DOHH2 (cell line): ENCODE results near the gene FRMPD4.
"Not testable (repeated sequence)": the region's sequence is repeated elsewhere in the genome, so short reads cannot be mapped to it uniquely, and the experiment has no call there.

Experiments
- H3F3A ChIP-seq: fragments of 200-600 bp; sonication (generic), shearing (Covaris generic); 2 replicates; pipeline ENCODE4 v1.6.0; 2016; ENCODE audit warnings: antibody characterized with exemption, mild to moderate bottlenecking; ENCODE audit not compliant: control insufficient read depth, insufficient read depth
- H3K27ac ChIP-seq: fragments of 200-600 bp; sonication (generic); 2 replicates; pipeline ENCODE4 v1.5.1; 2014; ENCODE audit warnings: low read depth, mild to moderate bottlenecking, low read length, moderate library complexity
- H3K27me3 ChIP-seq: fragments of 200-600 bp; sonication (generic); 2 replicates; pipeline ENCODE4 v1.6.1; 2014; ENCODE audit warnings: mild to moderate bottlenecking, low read length, mixed read lengths; ENCODE audit not compliant: control insufficient read depth
- H3K36me3 ChIP-seq: fragments of 200-600 bp; sonication (generic); 2 replicates; pipeline ENCODE4 v1.6.1; 2014; ENCODE audit warnings: mild to moderate bottlenecking, low read length, moderate library complexity, mixed read lengths; ENCODE audit not compliant: control insufficient read depth
- H3K4me1 ChIP-seq: fragments of 200-600 bp; sonication (generic); 2 replicates; pipeline ENCODE4 v1.6.1; 2014; ENCODE audit warnings: mild to moderate bottlenecking, low read length, mixed read lengths; ENCODE audit not compliant: control insufficient read depth
- H3K4me2 ChIP-seq: fragments of 200-600 bp; sonication (generic); 2 replicates; pipeline ENCODE4 v1.6.0; 2014; ENCODE audit warnings: mild to moderate bottlenecking, low read length, moderate library complexity
- H3K4me3 ChIP-seq: fragments of 200-600 bp; sonication (generic); 2 replicates; pipeline ENCODE4 v1.5.1; 2014; ENCODE audit warnings: mild to moderate bottlenecking, low read length, mixed read lengths
- H3K79me2 ChIP-seq: fragments of 200-600 bp; sonication (generic); 2 replicates; pipeline ENCODE4 v1.6.1; 2014; ENCODE audit warnings: mild to moderate bottlenecking, low read length, mixed read lengths; ENCODE audit not compliant: control insufficient read depth
- H3K9me2 ChIP-seq: fragments of 200-600 bp; sonication (generic); replicated peaks from 2 replicates; pipeline ENCODE4 v1.6.1; 2014; ENCODE audit warnings: mild to moderate bottlenecking, low read length, mixed read lengths; ENCODE audit not compliant: control insufficient read depth
- H3K9me3 ChIP-seq: fragments of 200-600 bp; sonication (generic); 2 replicates; pipeline ENCODE4 v1.6.1; 2014; ENCODE audit warnings: antibody characterized with exemption, low read length, mixed read lengths; ENCODE audit not compliant: control insufficient read depth, insufficient read depth
- H4K20me1 ChIP-seq: fragments of 200-600 bp; sonication (generic); 2 replicates; pipeline ENCODE4 v1.6.0; 2014; ENCODE audit warnings: low read depth, mild to moderate bottlenecking, antibody characterized with exemption, low read length, moderate library complexity; ENCODE audit not compliant: control insufficient read depth, insufficient read depth
- EZH2phosphoT487 ChIP-seq: fragments of 200-600 bp; sonication (generic); IDR thresholded peaks from 2 replicates; pipeline ENCODE4 v1.6.1; 2017; ENCODE audit warnings: borderline replicate concordance, mild to moderate bottlenecking, antibody characterized with exemption, low read length, moderate library complexity, mixed read lengths
- TF ChIP-seq, protein P1 (sequence below): fragments of 200-600 bp; sonication (generic); IDR thresholded peaks from one replicate; pipeline ENCODE4 v1.5.1; 2014; ENCODE audit warnings: antibody characterized with exemption, mild to moderate bottlenecking, low read depth, low read length; ENCODE audit not compliant: poor library complexity, severe bottlenecking

Gene FRMPD4

DNA sequence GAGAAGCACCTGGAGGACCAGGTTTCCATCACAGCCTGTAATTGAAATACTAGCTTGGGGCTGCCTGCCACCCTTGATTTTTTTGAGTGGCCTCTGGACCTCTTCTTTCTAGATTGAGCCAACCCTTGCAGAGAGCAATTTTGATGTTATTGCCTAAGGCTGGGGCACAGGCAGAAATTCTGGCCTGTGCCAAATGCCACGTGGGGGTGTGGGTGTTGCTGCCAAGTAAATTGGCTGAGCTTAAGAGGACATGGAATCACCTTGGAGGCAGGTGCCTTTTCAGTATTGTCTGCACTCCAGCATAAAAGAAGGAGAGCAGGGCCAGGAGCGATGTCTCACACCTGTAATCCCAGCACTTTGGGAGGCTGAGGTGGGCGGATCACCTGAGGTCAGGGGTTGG, 366.9 kb downstream of the FRMPD4 start:
- Histone ChIP-seq H3K27me3 (no peaks in the 10 kb centered on the region), H3K27ac (no peak overlapping the region), H3K4me3 (no peak overlapping the region), H3K4me1 (no peaks in the 10 kb centered on the region; the same call in 1 of the 2 replicates), H3K4me2 (no peak overlapping the region), H3K79me2 (no peaks in the 10 kb centered on the region), H3K9me3 (no peaks in the 10 kb centered on the region), H4K20me1 (no peaks in the 10 kb centered on the region), H3K36me3 (no peaks in the 10 kb centered on the region), H3F3A (no peaks in the 10 kb centered on the region), H3K9me2 (no peaks in the 10 kb centered on the region)
- TF ChIP-seq, protein P1, sequence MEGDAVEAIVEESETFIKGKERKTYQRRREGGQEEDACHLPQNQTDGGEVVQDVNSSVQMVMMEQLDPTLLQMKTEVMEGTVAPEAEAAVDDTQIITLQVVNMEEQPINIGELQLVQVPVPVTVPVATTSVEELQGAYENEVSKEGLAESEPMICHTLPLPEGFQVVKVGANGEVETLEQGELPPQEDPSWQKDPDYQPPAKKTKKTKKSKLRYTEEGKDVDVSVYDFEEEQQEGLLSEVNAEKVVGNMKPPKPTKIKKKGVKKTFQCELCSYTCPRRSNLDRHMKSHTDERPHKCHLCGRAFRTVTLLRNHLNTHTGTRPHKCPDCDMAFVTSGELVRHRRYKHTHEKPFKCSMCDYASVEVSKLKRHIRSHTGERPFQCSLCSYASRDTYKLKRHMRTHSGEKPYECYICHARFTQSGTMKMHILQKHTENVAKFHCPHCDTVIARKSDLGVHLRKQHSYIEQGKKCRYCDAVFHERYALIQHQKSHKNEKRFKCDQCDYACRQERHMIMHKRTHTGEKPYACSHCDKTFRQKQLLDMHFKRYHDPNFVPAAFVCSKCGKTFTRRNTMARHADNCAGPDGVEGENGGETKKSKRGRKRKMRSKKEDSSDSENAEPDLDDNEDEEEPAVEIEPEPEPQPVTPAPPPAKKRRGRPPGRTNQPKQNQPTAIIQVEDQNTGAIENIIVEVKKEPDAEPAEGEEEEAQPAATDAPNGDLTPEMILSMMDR: no peak
- TF ChIP-seq EZH2phosphoT487: no peak

DNA sequence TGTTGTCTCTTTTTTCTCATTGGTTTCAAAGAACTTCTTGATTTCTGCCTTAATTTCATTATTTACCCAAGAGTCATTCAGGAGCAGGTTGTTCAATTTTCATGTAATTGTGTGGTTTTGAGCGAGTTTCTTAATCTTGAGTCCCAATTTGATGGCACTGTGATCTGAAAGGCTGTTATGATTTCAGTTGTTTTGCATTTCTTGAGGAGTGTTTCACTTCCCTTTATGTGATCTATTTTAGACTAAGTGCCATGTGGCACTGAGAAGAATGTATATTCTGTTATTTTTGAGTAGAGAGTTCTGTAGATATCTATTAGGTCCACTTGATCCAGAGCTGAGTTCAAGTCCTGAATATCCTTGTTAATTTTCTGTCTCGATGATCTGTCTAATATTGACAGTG, 377.1 kb downstream of the FRMPD4 start:
- not testable (repeated sequence) for H3K9me3 ChIP-seq, H3K36me3 ChIP-seq, H3F3A ChIP-seq, H3K27me3 ChIP-seq, H4K20me1 ChIP-seq, H3K79me2 ChIP-seq, H3K9me2 ChIP-seq
- H3K4me1 ChIP-seq: peaks cover 24% of the 10 kb centered on the region
- H3K4me3 ChIP-seq: peak overlapping the region; percentile 18
- H3K27ac ChIP-seq: peak overlapping the region; percentile 65
- H3K4me2 ChIP-seq: peak overlapping the region; percentile 55

DNA sequence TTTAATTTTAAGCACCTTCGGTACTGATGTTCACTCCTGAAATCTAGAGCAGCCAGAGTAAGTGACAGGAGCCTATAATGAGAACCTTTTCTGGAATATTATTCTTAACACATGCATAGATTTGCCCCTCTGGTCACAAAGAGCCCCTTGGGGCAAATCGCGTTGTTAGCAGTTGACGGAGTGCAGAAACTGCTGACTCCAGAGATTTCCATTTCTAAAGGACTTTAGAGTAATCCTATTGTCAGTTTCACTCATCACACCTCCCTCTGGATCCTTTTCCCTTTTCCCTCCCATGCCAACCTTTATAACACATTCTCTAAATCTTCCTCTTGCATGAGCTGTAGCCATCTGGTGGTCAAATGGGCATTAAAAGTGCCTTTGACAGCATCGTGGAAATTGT, 388.0 kb downstream of the FRMPD4 start:
- Histone ChIP-seq H3K27me3 (no peaks in the 10 kb centered on the region), H3F3A (no peaks in the 10 kb centered on the region), H4K20me1 (no peaks in the 10 kb centered on the region), H3K4me2 (no peak overlapping the region), H3K9me2 (no peaks in the 10 kb centered on the region), H3K9me3 (no peaks in the 10 kb centered on the region), H3K27ac (no peak overlapping the region), H3K79me2 (no peaks in the 10 kb centered on the region), H3K36me3 (no peaks in the 10 kb centered on the region), H3K4me1 (no peaks in the 10 kb centered on the region), H3K4me3 (no peak overlapping the region)
- no peak for TF ChIP-seq EZH2phosphoT487
- TF ChIP-seq, protein P1: no peak

DNA sequence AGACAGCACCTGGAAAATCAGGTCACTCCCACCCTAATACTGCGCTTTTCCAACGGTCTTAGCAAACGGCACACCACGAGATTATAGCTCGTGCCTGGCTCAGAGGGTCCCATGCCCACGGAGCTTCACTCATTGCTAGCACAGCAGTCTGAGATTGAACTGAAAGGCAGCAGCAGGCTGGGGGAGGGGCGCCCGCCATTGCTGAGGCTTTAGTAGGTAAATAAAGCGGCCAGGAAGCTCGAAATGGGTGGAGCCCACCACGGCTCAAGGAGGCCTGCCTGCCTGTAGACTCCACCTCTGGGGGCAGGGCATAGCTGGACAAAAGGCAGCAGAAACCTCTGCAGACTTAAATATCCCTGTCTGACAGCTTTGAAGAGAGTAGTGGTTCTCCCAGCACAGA, 399.8 kb downstream of the FRMPD4 start:
- H3K36me3 ChIP-seq, H3F3A ChIP-seq, H4K20me1 ChIP-seq, H3K4me2 ChIP-seq, H3K4me3 ChIP-seq, H3K27me3 ChIP-seq, H3K27ac ChIP-seq, H3K9me2 ChIP-seq, H3K79me2 ChIP-seq, H3K4me1 ChIP-seq, H3K9me3 ChIP-seq: not testable (repeated sequence)

DNA sequence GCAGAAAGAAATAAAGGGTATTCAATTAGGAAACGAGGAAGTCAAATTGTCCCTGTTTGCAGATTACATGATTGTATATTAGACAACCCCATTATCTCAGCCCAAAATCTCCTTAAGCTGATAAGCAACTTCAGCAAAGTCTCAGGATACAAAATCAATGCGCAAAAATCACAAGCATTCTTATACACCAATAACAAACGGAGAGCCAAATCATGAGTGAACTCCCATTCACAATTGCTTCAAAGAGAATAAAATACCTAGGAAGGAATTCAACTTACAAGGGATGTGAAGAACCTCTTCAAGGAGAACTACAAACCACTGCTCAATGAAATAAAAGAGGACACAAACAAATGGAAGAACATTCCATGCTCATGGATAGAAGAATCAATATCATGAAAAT, 404.0 kb downstream of the FRMPD4 start:
- H3K4me2 ChIP-seq, H3K27ac ChIP-seq, H3K79me2 ChIP-seq, H3K27me3 ChIP-seq, H3K9me2 ChIP-seq, H4K20me1 ChIP-seq, H3F3A ChIP-seq, H3K36me3 ChIP-seq, H3K4me1 ChIP-seq, H3K9me3 ChIP-seq, H3K4me3 ChIP-seq: not testable (repeated sequence)
